ENCODE results near the gene JUP.

The JUP gene

DNA sequence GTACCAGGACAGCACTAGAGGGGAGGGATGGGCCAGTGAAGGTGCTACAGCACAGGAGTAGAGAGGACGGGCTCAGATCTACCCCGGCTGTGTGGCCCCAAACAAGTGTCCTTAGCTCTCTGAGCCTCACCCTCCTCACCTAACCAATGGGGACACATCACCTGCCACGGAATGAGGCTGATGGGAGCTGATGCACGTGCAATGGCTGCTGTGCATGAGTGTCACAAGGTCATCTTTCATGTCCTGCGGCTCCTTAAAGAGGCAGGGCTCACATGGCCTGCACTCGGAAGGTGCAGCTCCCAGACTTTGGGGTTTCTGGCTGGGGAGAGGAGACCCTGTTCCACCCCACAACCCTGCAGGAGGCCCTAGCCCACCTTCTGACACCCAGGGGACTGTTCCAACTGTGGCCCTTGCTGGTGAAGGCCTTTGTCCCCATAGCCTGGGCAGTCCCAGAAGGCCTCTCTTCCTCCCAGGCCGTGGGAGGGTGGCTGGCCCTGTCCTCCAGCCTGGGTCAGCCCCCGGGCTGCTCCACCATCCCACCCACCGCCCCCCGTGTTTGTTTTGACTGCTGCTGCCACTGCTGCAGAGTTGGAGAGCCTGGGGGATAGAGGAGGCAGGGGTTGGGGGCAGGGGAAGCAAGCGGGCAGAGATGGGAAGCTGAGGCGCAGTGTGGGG, 62.6 kb downstream of the JUP start:
- DNase-seq (ENCODE audit: low read depth): no peak

DNA sequence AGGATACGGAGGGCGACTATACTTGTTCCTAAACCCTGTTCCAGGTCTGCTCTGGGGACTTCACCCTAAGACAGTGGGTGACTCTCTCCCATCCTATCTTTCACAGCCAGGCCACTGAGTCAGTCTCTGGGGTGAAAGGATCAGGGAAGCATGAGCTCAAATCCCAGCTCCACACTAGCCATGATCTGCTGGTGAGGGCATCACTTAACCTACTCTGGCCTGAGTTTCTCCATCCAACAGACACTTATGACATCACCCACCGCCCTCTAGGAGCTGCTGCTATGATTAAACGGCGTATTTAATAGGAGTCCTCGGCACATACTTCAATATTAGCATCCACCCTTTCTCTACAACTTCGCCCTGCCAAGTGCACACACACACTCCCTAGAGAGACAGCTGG, 64.3 kb downstream of the JUP start:
- DNase-seq (ENCODE audit: low read depth): no peak

DNA sequence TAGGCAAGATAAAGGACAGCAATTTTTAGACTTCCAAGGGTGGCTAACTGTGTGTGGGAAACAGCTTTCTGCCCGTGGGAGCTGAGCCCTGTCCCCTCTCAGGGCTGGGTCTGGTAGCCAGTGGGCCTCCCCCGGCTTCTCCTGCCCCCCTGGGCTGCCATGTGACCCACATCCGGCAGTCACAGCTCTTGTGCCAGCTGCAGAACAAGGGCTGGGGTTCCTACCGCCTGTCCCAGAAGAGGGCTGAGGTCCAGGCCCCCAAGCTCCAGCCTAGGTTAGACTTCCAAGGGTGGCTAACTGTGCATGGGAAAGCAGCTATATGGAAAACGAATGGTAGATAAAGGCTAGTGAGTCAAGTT, 68.2 kb downstream of the JUP start:
- DNase-seq (ENCODE audit: low read depth): no peak

GRCh38 chr17:41717408-41718286, 68.9 kb downstream of the JUP start:
- DNase-seq (ENCODE audit: low read depth): peak; percentile 22

DNA sequence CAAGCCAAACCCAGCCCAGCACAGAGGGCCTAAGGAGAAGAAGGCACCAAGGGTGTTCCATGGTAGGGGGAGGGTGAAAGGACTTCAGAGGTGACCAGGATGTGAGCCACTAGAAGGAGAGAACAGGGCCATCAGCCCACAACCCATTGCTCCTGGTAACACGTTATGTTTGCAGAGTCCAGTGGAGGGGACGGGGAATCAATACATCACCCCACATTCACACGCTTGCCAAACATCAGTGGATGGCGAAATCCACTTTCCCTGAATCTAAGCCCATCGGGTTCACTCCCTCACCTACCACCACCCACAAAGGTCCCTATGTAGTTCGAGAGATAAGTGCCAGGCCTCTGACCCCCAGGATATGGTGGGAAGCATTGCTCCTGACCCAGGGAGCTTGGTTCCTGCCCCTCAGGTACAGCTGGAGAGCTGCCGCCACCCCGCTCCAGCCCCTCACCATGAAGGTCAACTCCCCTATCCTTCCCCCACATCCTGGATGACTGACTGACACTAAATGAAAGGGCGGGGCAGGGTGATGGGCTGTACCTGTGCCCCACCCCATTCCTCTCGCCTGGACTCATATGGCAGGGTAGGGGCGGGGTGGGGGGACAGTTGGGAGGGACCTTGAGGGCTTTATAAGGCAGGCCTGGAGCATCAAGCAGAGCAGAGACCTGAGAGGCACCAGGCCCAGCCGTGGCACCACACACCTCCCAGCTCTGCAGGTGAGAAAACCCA, 74.7 kb downstream of the JUP start, which contains the start of gene GAST:
Gene GAST, plus strand, starts transcription at position 663 of the 732 bp plus-strand sequence. CDS start 3,106 bp downstream, outside the sequence.
- DNase-seq (ENCODE audit: low read depth): no peak

- peak; percentile 35 for DNase-seq (ENCODE audit: low read depth)
Measured at GRCh38 chr17:41710472-41711090, 75.9 kb downstream of the JUP start.

DNA sequence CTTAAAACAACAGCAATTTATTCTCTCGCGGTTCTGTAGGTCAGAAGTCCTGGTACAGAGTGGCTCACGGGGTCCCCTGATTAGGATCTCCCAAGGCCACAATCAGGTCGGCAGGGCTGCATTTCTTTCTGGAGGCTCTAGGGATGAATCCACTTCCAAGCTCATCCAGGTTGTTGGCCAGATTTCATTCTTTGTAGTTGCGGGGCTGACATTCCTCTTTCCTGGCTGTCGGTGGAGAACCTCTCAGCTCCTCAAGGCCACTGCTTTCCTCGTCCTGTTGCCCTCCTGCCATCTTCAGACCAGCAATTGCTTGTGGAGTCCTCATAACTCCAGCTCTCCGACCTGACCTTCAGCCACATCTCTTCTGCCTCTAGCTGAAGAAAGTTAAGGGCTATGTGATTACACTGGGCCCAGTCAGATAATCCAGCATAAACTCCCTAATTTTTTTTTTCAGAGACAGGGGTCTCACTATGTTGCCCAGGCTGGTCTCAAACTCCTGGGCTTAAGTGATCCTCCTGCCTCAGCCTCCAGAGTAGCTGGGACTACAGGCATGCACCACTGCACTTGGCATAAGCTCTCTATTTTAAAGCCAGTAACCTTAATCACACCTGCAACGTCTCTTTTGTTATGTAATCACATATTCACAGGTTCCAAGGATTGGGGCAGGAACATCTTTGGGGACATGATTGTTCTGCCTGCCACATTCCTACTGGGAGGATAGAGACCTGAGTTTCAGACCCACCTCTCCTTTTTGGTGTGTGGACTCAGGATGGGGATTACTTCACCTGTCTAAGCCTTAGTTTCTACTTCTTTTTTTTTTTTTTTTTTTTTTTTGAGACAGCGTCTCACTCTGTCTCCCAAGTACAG, 78.5 kb downstream of the JUP start:
- DNase-seq (ENCODE audit: low read depth): no peak

GRCh38 chr17:41705271-41705991, 81.1 kb downstream of the JUP start:
- no peak for DNase-seq (ENCODE audit: low read depth)
